ENCODE results near the gene BCL3. TPM values are rescaled to one million over a fixed set of nuclear protein-coding genes. Genes with fewer than 3 reads are reported as not detected.

The BCL3 gene
- total and polyA plus RNA-seq, 2 of the 13 experiments (the other 11 are each of a cell fraction or from before 2014, with no cell fraction given), result 2.3 to 4.0 TPM

- BruUV-seq (replicated peaks), result no TSS peak
- no peak for DNase-seq (ENCODE audit: low spot score)
- WGBS (ENCODE audit: low lambda C conversion rate), result 100% methylated on average over 6 of the region's 6 CpGs
- H2AFZ ChIP-seq (ENCODE audit: low read length), result no peak overlapping the region
- H3K9ac ChIP-seq (ENCODE audit: insufficient read depth, low read depth, low read length), result no peak overlapping the region
- H3K9me3 ChIP-seq (ENCODE audit: low read length), result no peaks in the 10 kb centered on the region
- no peaks in the 10 kb centered on the region for H3K27me3 ChIP-seq (ENCODE audit: control insufficient read depth in 1 of 2, insufficient read depth in 2 of 2, low read length in 2 of 2)
- TF ChIP-seq ZNF3 (CRISPR knock-in tag; IDR thresholded peaks at IDR 0.05), result no peak
- no peak for TF ChIP-seq HOXA9 (CRISPR knock-in tag; IDR thresholded peaks at IDR 0.05; ENCODE audit: borderline replicate concordance)
- TF ChIP-seq NCOA1 (CRISPR knock-in tag; IDR thresholded peaks at IDR 0.05), result no peak
- TF ChIP-seq ZNF44 (CRISPR knock-in tag; IDR thresholded peaks at IDR 0.05), result no peak
- no peak for TF ChIP-seq DPF2 (CRISPR knock-in tag; IDR thresholded peaks at IDR 0.05; ENCODE audit: borderline replicate concordance, low read depth)
- TF ChIP-seq, protein P1, sequence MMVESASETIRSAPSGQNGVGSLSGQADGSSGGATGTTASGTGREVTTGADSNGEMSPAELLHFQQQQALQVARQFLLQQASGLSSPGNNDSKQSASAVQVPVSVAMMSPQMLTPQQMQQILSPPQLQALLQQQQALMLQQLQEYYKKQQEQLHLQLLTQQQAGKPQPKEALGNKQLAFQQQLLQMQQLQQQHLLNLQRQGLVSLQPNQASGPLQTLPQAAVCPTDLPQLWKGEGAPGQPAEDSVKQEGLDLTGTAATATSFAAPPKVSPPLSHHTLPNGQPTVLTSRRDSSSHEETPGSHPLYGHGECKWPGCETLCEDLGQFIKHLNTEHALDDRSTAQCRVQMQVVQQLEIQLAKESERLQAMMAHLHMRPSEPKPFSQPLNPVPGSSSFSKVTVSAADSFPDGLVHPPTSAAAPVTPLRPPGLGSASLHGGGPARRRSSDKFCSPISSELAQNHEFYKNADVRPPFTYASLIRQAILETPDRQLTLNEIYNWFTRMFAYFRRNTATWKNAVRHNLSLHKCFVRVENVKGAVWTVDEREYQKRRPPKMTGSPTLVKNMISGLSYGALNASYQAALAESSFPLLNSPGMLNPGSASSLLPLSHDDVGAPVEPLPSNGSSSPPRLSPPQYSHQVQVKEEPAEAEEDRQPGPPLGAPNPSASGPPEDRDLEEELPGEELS (CRISPR knock-in tag; IDR thresholded peaks at IDR 0.05), result no peak
- TF ChIP-seq ZNF768 (CRISPR knock-in tag; IDR thresholded peaks at IDR 0.05), result peak; percentile 96
- TF ChIP-seq SMARCC2 (IDR thresholded peaks at IDR 0.05), result no peak
- TF ChIP-seq GRHL1 (CRISPR knock-in tag; conservative IDR thresholded peaks at IDR 0.05), result no peak
- peak; percentile 54; the same call in 1 of the 2 replicates for TF ChIP-seq ZMYM3 (CRISPR knock-in tag; IDR thresholded peaks at IDR 0.05)
- TF ChIP-seq KLF15 (CRISPR knock-in tag; IDR thresholded peaks at IDR 0.05; ENCODE audit: borderline replicate concordance), result no peak
- intact Hi-C loops (cut with micrococcal nuclease; ENCODE audit: unreplicated experiment), result no loop called here
- ChIA-PET POLR2A (interaction anchor here (1.3 kb wide), 1 partner anchor 18 kb away, joined by 3 read pairs; no protein-coding TSS in a partner anchor), CTCF (ENCODE audit: low intra/inter-chr PET ratio, low total read pairs) (no interaction called here)
- peaks cover 33% of the 10 kb centered on the region for H3K4me1 ChIP-seq (ENCODE audit: insufficient read depth, low read length)
- no peak overlapping the region for H3K4me2 ChIP-seq (ENCODE audit: low read depth, low read length)
- FAIRE-seq, result no peak
- in situ Hi-C loops (cut with HindIII; ENCODE audit: extremely low pct_ligation_motif_present, low pct_unique_long_range_greater_than_20kb), result no loop called here
- no peaks in the 10 kb centered on the region for H3K79me2 ChIP-seq (ENCODE audit: insufficient read depth, low read length)
- H3K36me3 ChIP-seq (replicated peaks in 1 of 2; ENCODE audit: control insufficient read depth in 1 of 2, insufficient read depth in 2 of 2, low read length in 2 of 2), result no peaks in the 10 kb centered on the region
- no peak overlapping the region for H3K27ac ChIP-seq (ENCODE audit: extremely low read length, insufficient read depth, low read length)
- no peaks in the 10 kb centered on the region for H4K20me1 ChIP-seq (ENCODE audit: insufficient read depth, low read length)
- ATAC-seq, result no peak
- H3K4me3 ChIP-seq (replicated peaks in 1 of 3; ENCODE audit: insufficient read depth in 1 of 3, low read depth in 2 of 3, low read length in 3 of 3), result no peak overlapping the region
Measured at GRCh38 chr19:44788971-44789370, 40.5 kb downstream of the BCL3 start.
